OCI-LY7 (cell line): ENCODE results near the gene TM4SF1. TPM values are rescaled to one million over a fixed set of nuclear protein-coding genes. Genes with fewer than 3 reads are reported as not detected.

Experiments used
- BruUV-seq: library from RNA; stranded (reverse); fragments of 400-500 nt; replicated peaks from 2 replicates; lab custom pipeline; 2021; lab: Mats Ljungman, UMichigan
- CTCF ChIA-PET: fragments of 300-600 bp; sonication (Branson Sonifier 250); formaldehyde crosslinking; loops from one replicate; lab custom pipeline; 2022; ENCODE audit warnings: antibody characterized with exemption; ENCODE audit not compliant: unreplicated experiment; lab: Charles Lee
- POLR2A ChIA-PET: fragments of 300-600 bp; sonication (Branson Sonifier 250); formaldehyde crosslinking; loops from one replicate; lab custom pipeline; 2022; ENCODE audit warnings: antibody characterized with exemption; lab: Charles Lee
- DNase-seq: peaks from one replicate; pipeline ENCODE4 v3.0.0-alpha.2; 2015; ENCODE audit warnings: low spot score
- H2AFZ ChIP-seq: fragments of 200-600 bp; sonication (generic), shearing (Covaris generic); 2 replicates; pipeline ENCODE4 v1.6.1; 2014; ENCODE audit warnings: mild to moderate bottlenecking, antibody characterized with exemption, low read length, moderate library complexity
- H3K27ac ChIP-seq: fragments of 200-600 bp; sonication (generic); 2 replicates; pipeline ENCODE4 v1.5.1; 2014; ENCODE audit warnings: mixed run types, low read depth, mild to moderate bottlenecking, moderate library complexity, low read length, inconsistent platforms; ENCODE audit not compliant: poor library complexity, severe bottlenecking
- H3K36me3 ChIP-seq: fragments of 200-600 bp; sonication (generic); 2 replicates; pipeline ENCODE4 v1.6.1; 2014; ENCODE audit warnings: mild to moderate bottlenecking, antibody characterized with exemption, low read length, moderate library complexity, mixed read lengths; ENCODE audit not compliant: insufficient read depth
- H3K4me1 ChIP-seq: fragments of 200-600 bp; sonication (generic); 2 replicates; pipeline ENCODE4 v1.5.1; 2014; ENCODE audit warnings: mild to moderate bottlenecking, low read length; ENCODE audit not compliant: insufficient read depth, poor library complexity, severe bottlenecking
- H3K4me2 ChIP-seq: fragments of 200-600 bp; sonication (generic); 2 replicates; pipeline ENCODE4 v1.6.1; 2014; ENCODE audit warnings: mild to moderate bottlenecking, low read length
- H3K4me3 ChIP-seq: fragments of 200-600 bp; sonication (generic); 2 replicates; pipeline ENCODE4 v1.5.1; 2014; ENCODE audit warnings: mild to moderate bottlenecking, low read depth, low read length; ENCODE audit not compliant: poor library complexity, severe bottlenecking
- H3K79me2 ChIP-seq: fragments of 200-600 bp; sonication (generic); 2 replicates; pipeline ENCODE4 v1.6.1; 2016; ENCODE audit warnings: low read depth, mild to moderate bottlenecking, low read length, moderate library complexity, mixed read lengths; ENCODE audit not compliant: insufficient read depth
- H3K9me2 ChIP-seq: fragments of 200-600 bp; sonication (generic); 2 replicates; pipeline ENCODE4 v1.6.1; 2016; ENCODE audit warnings: mild to moderate bottlenecking, low read length, mixed read lengths; ENCODE audit not compliant: insufficient read depth
- H3K9me3 ChIP-seq: fragments of 200-600 bp; sonication (generic); 2 replicates; pipeline ENCODE4 v1.6.1; 2014; ENCODE audit warnings: mild to moderate bottlenecking, mixed run types, low read length, mixed read lengths
- H4K20me1 ChIP-seq: fragments of 200-600 bp; sonication (generic); 2 replicates; pipeline ENCODE4 v1.6.1; 2014; ENCODE audit warnings: mild to moderate bottlenecking, antibody characterized with exemption, low read length, moderate library complexity, mixed read lengths; ENCODE audit not compliant: insufficient read depth
- EZH2phosphoT487 ChIP-seq: fragments of 200-600 bp; sonication (generic); IDR thresholded peaks from 2 replicates; pipeline ENCODE4 v1.6.1; 2018; ENCODE audit warnings: low read depth, borderline replicate concordance, mild to moderate bottlenecking, mixed run types, antibody characterized with exemption, low read length, moderate library complexity, mixed read lengths
- intact Hi-C: fragments of 100-400 bp; cut with micrococcal nuclease; formaldehyde crosslinking; loops from one replicate; pipeline ENCODE4 v1.10.0; 2022; ENCODE audit not compliant: unreplicated experiment
- total RNA-seq, 2 experiments: library from RNA; depleted of rRNA in 1 of 2; stranded (reverse); fragments of >200 nt in 1 of 2; shearing (Covaris generic) in 1 of 2; gene quantifications; 2 replicates each; pipeline ENCODE4 v1.2.3, GENCODE V29; 2014 to 2022
- TF ChIP-seq, protein P1 (sequence below): fragments of 200-600 bp; sonication (generic); conservative IDR thresholded peaks from 2 replicates; pipeline ENCODE4 v1.5.1; 2014; ENCODE audit warnings: mild to moderate bottlenecking, antibody characterized with exemption, low read length, moderate library complexity, mixed read lengths

TM4SF1 gene
- total RNA-seq, 2 experiments from 2014 or later: not detected

DNA sequence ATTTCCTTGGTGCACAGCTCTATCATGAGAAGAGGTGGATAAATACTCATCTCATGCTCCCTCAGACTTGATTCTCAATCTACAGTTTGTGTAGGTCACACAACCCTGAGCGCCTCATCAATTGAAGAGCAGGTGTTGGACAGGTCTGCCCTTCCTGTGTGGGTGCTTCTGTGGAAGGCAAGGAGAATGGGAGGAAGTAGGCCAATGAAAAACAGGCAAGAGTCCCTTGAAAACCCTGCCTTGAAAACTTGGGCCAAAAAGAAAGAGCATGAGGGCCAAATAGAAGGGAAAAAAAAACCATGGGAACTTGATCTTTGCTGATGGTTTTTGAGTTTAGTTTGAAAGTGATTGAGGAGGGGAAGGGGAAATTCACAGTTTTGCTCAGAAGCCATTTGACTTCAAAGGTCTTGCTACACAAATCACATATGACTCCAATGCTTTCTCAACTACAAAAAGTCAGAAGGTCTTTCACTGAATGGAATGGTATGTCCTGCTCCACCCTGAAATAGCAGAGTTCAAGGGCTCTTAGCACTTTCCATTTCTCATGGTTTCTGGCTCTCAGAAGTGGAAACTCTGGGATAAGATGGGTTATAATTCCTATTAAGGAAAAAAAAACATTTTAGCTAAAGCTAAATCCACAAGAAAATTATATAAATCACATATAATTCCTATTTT is 37.2 kb upstream of the TM4SF1 start:
- no peaks in the 10 kb centered on the region for H3K79me2 ChIP-seq
- H3K4me3 ChIP-seq: no peak overlapping the region
- no TSS peak for BruUV-seq
- intact Hi-C loops: no loop called here
- H3K4me1 ChIP-seq: no peaks in the 10 kb centered on the region
- no peaks in the 10 kb centered on the region for H3K9me2 ChIP-seq
- no peaks in the 10 kb centered on the region for H3K9me3 ChIP-seq
- H2AFZ ChIP-seq: no peak overlapping the region
- TF ChIP-seq EZH2phosphoT487: no peak
- TF ChIP-seq, protein P1, sequence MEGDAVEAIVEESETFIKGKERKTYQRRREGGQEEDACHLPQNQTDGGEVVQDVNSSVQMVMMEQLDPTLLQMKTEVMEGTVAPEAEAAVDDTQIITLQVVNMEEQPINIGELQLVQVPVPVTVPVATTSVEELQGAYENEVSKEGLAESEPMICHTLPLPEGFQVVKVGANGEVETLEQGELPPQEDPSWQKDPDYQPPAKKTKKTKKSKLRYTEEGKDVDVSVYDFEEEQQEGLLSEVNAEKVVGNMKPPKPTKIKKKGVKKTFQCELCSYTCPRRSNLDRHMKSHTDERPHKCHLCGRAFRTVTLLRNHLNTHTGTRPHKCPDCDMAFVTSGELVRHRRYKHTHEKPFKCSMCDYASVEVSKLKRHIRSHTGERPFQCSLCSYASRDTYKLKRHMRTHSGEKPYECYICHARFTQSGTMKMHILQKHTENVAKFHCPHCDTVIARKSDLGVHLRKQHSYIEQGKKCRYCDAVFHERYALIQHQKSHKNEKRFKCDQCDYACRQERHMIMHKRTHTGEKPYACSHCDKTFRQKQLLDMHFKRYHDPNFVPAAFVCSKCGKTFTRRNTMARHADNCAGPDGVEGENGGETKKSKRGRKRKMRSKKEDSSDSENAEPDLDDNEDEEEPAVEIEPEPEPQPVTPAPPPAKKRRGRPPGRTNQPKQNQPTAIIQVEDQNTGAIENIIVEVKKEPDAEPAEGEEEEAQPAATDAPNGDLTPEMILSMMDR: no peak
- POLR2A ChIA-PET: no interaction called here
- CTCF ChIA-PET: no interaction called here
- DNase-seq: no peak
- H4K20me1 ChIP-seq: no peaks in the 10 kb centered on the region
- no peak overlapping the region for H3K4me2 ChIP-seq
- H3K36me3 ChIP-seq: no peaks in the 10 kb centered on the region
- no peak overlapping the region for H3K27ac ChIP-seq

DNA sequence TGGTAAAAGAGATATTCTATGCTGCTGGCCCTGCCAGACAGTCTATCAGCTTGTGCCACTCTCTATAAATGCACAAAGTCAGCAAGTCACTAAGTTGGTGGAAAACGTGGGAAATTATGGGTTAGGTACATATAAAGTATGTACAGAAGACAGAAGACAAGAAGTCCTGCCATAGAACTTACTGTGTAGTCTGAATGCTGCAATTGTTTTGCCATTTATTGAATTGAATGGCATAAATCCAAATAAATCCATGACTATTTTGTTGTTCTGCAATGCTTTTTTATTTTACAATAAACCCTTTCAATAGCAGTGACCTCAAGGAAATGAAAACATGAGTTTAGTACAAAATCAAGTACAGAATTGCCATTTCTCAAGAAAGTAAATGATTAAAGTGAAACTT is 34.1 kb upstream of the TM4SF1 start:
- POLR2A ChIA-PET: interaction anchor here (1.6 kb wide), 1 partner anchor 11 kb away, joined by 4 read pairs; no protein-coding TSS in a partner anchor
- no peak for DNase-seq
- Histone ChIP-seq H3K4me3 (no peak overlapping the region), H3K79me2 (no peaks in the 10 kb centered on the region), H3K9me2 (no peaks in the 10 kb centered on the region), H4K20me1 (no peaks in the 10 kb centered on the region), H3K9me3 (no peaks in the 10 kb centered on the region), H3K36me3 (no peaks in the 10 kb centered on the region), H3K4me2 (no peak overlapping the region), H3K4me1 (no peaks in the 10 kb centered on the region), H3K27ac (no peak overlapping the region), H2AFZ (no peak overlapping the region)
- CTCF ChIA-PET: no interaction called here
- BruUV-seq: no TSS peak
- intact Hi-C loops: no loop called here
- TF ChIP-seq, protein P1: no peak
- no peak for TF ChIP-seq EZH2phosphoT487

DNA sequence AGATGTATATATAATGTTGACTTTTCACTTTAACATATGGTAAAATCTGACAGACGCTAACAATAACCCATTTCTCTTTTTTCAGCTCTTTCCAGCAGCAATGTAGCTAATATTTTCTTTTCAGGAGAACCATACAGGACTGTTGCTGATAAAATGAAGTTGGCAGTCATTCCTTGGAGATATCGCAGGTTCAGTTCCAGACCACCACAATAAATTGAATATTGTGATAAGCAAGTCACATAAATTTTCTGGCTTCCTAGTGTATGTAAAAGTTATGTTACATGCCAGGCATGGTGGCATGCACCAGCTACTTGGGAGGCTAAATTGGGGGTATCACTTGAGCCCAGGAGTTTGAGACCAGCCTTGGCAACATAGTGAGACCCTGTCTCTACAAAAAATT is 31.9 kb upstream of the TM4SF1 start:
- Histone ChIP-seq H3K36me3 (no peaks in the 10 kb centered on the region), H2AFZ (no peak overlapping the region), H4K20me1 (no peaks in the 10 kb centered on the region), H3K4me3 (no peak overlapping the region), H3K9me2 (no peaks in the 10 kb centered on the region), H3K4me2 (no peak overlapping the region), H3K27ac (no peak overlapping the region), H3K4me1 (no peaks in the 10 kb centered on the region), H3K79me2 (no peaks in the 10 kb centered on the region), H3K9me3 (no peaks in the 10 kb centered on the region)
- intact Hi-C loops: no loop called here
- DNase-seq: no peak
- no peak for TF ChIP-seq EZH2phosphoT487
- TF ChIP-seq, protein P1: no peak
- CTCF ChIA-PET: no interaction called here
- no TSS peak for BruUV-seq
- POLR2A ChIA-PET: interaction anchor here (0.7 to 0.9 kb wide), 3 partner anchors 9 to 711 kb away, joined by 3 to 4 read pairs (median 3); no protein-coding TSS in a partner anchor
